Measurements from ENCODE around the gene PNPO. TPM values are rescaled to one million over a fixed set of nuclear protein-coding genes. Genes with fewer than 3 reads are reported as not detected.

Gene PNPO
- total and polyA plus RNA-seq, 2 of the 8 experiments (the other 6 are each of a cell fraction or from before 2014, with no cell fraction given), result 7.0 to 8.1 TPM

DNA sequence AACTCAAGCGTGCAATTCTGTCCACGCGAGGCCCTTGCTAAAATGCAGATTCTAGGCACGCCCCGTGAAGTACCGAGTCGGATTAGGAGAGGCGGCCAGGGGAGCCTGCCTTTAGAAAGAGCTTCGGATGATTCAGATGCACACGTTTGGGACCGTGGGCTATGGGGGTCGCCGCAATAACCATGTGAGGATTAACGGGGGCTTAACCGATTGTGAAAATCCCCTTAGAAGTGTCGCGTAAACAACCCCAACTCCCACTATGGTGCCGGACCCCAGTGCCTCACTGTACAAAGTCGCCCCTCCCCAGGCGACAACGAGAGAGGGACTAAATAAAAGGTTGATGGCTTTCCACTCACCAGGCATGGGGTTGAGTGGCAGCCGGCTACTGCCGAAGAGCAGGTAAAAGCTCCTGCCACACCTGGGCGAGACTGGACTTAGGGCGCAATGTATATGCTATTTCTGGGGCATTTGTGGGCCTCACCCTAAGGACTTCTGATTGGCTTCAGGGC, 46.0 kb upstream of the PNPO start:
- ChIA-PET POLR2A (ENCODE audit: partially characterized antibody) (interaction anchor here (0.6 to 8.9 kb wide), 24 partner anchors 10 to 196 kb away, joined by 3 to 134 read pairs (median 5); partner anchors contain the start of genes CDK5RAP3, LRRC46, MRPL10 and PNPO), CTCF (ENCODE audit: partially characterized antibody) (interaction anchor here (0.7 to 18.8 kb wide), 14 partner anchors 10 to 122 kb away, joined by 3 to 1206 read pairs (median 4); partner anchors contain the start of genes PRR15L, SCRN2 and SP6)
- Histone ChIP-seq H3K14ac (ENCODE audit: insufficient read length) (no peak overlapping the region), H2BK5ac (ENCODE audit: low read depth, low read length) (no peak overlapping the region), H3K9ac (replicated peaks in 1 of 4; ENCODE audit: extremely low read depth in 1 of 4, low read depth in 3 of 4, low read length in 3 of 4) (peak overlapping the region; percentile 65 to 85 (median 72)), H3K4me1 (replicated peaks in 1 of 4; ENCODE audit: control insufficient read depth in 3 of 4, insufficient read depth in 4 of 4, low read length in 3 of 4) (peaks cover 0 to 5% (median 2%) of the 10 kb centered on the region in 4 experiments; a peak in 2 of 7 replicates), H4K5ac (ENCODE audit: insufficient read length, low read depth, low read length) (peak overlapping the region; percentile 23), H3K56ac (replicated peaks; ENCODE audit: insufficient read length, low read depth, low read length) (no peak overlapping the region), H3K36me3 (ENCODE audit: control insufficient read depth in 2 of 4, insufficient read depth in 4 of 4, low read length in 3 of 4) (no peaks in the 10 kb centered on the region), H3K79me2 (ENCODE audit: control insufficient read depth in 1 of 2, insufficient read depth in 2 of 2, low read length in 2 of 2) (peaks cover 0 to 21% of the 10 kb centered on the region in 2 experiments; a peak in 3 of 4 replicates), H4K8ac (ENCODE audit: extremely low read depth, insufficient read depth, low read length) (no peak overlapping the region), H3K9me3 (ENCODE audit: insufficient read depth in 2 of 2, low read depth in 1 of 2, low read length in 1 of 2) (no peaks in the 10 kb centered on the region), H2BK20ac (ENCODE audit: low read length) (no peak overlapping the region), H3K27ac (ENCODE audit: low read depth, low read length) (peak overlapping the region; percentile 72; the same call in 1 of the 2 replicates), H3K18ac (ENCODE audit: extremely low read depth, low read length) (peak overlapping the region; percentile 25; the same call in 1 of the 2 replicates), H2BK15ac (ENCODE audit: low read length) (0 out of 2 replicates have a peak overlapping the region, but pooled peaks have one; percentile 25), H3K27me3 (replicated peaks in 1 of 4; ENCODE audit: control insufficient read depth in 3 of 4, extremely low read depth in 1 of 4, insufficient read depth in 3 of 4, low read length in 3 of 4) (no peaks in the 10 kb centered on the region; a peak in 1 of 7 replicates), H4K91ac (replicated peaks; ENCODE audit: insufficient read length, low read length) (no peak overlapping the region), H2BK120ac (replicated peaks; ENCODE audit: low read depth, low read length) (no peak overlapping the region), H4K20me1 (replicated peaks in 1 of 2; ENCODE audit: control insufficient read depth in 1 of 2, insufficient read depth in 2 of 2, low read length in 2 of 2) (no peaks in the 10 kb centered on the region), H3K23ac (ENCODE audit: insufficient read length) (no peak overlapping the region), H3K23me2 (ENCODE audit: low read depth, low read length) (peaks cover 4% of the 10 kb centered on the region), H2AK5ac (ENCODE audit: low read depth, low read length) (no peak overlapping the region), H2BK12ac (ENCODE audit: low read depth, low read length) (no peak overlapping the region), H3K79me1 (ENCODE audit: low read depth, low read length) (peaks cover 10% of the 10 kb centered on the region; the same call in 1 of the 2 replicates), H2AFZ (ENCODE audit: low read length) (peak overlapping the region; percentile 68; the same call in 1 of the 2 replicates), H3K4ac (replicated peaks; ENCODE audit: insufficient read length, low read depth, low read length) (no peak overlapping the region), H3K4me2 (ENCODE audit: insufficient read depth in 1 of 2, low read depth in 2 of 2, low read length in 2 of 2) (peak overlapping the region; percentile 95 to 100), H3K4me3 (ENCODE audit: extremely low read depth in 1 of 4, insufficient read depth in 2 of 4, low read depth in 3 of 4, low read length in 4 of 4) (peak overlapping the region; percentile 82 to 92 (median 86))
- WGBS, 2 experiments (ENCODE audit: extremely low coverage in 1 of 2, insufficient coverage in 1 of 2, insufficient read length in 1 of 2, insufficient replicate concordance in 2 of 2, low coverage in 1 of 2, low lambda C conversion rate in 2 of 2, missing lambda C conversion rate in 1 of 2), result 2% methylated on average over 25 of the region's 25 CpGs; no CpG with 5 or more reads in 1 of the 2 experiments
- DNase-seq (ENCODE audit: low read depth in 1 of 2, low spot score in 2 of 2) (no peak), FAIRE-seq (no peak)
- TF ChIP-seq FOSL1 (IDR thresholded peaks at IDR 0.05; ENCODE audit: insufficient read depth, low read depth, low read length), result no peak
- TF ChIP-seq TAF7 (optimal IDR thresholded peaks at IDR 0.05; ENCODE audit: borderline replicate concordance, low read depth, low read length), result no peak
- TF ChIP-seq RBBP5 (IDR thresholded peaks at IDR 0.05; ENCODE audit: borderline replicate concordance, low read depth, low read length), result no peak
- no peak for TF ChIP-seq SAP30 (IDR thresholded peaks at IDR 0.05; ENCODE audit: insufficient read depth, insufficient replicate concordance, low read length)
- peak; percentile 48 for TF ChIP-seq PHF8 (conservative IDR thresholded peaks at IDR 0.05; ENCODE audit: low read depth, low read length)
- TF ChIP-seq RAD21 (IDR thresholded peaks at IDR 0.05 in 1 of 2, conservative IDR thresholded peaks at IDR 0.05 in 1 of 2; ENCODE audit: low read depth in 2 of 2, low read length in 2 of 2), result no peak
- peak; percentile 93 for TF ChIP-seq TBP (IDR thresholded peaks at IDR 0.05; ENCODE audit: low read depth, low read length)
- TF ChIP-seq SRF (IDR thresholded peaks at IDR 0.05; ENCODE audit: low read depth, low read length), result no peak
- TF ChIP-seq SIN3A (conservative IDR thresholded peaks at IDR 0.05 in 1 of 2, IDR thresholded peaks at IDR 0.05 in 1 of 2; ENCODE audit: low read depth in 1 of 2, low read length in 2 of 2), result no peak
- no peak for TF ChIP-seq SP1 (IDR thresholded peaks at IDR 0.05; ENCODE audit: low read depth, low read length)
- no peak; the same call in 1 of the 2 replicates for TF ChIP-seq GTF2F1 (IDR thresholded peaks at IDR 0.05; ENCODE audit: borderline replicate concordance, low read depth, low read length)
- TF ChIP-seq CBX5 (IDR thresholded peaks at IDR 0.05; ENCODE audit: low read depth, low read length), result no peak

Data from H1 (cell line).